HepG2 (cell line): Measurements from ENCODE around the gene FBXO10. TPM values are rescaled to one million over a fixed set of nuclear protein-coding genes. Genes with fewer than 3 reads are reported as not detected.

Source experiments
- BORCS8-MEF2B ChIP-seq: sonication (generic); formaldehyde crosslinking; IDR thresholded peaks from 2 replicates; pipeline ENCODE4 v1.8.0; 2022; ENCODE audit warnings: mild to moderate bottlenecking, missing genetic modification reagents
- BRCA1 ChIP-seq: sonication (generic); formaldehyde crosslinking; IDR thresholded peaks from 2 replicates; pipeline ENCODE4 v1.4.0; 2020; ENCODE audit warnings: missing genetic modification reagents
- CCDC6 ChIP-seq: sonication (generic); formaldehyde crosslinking; IDR thresholded peaks from 2 replicates; pipeline ENCODE4 v1.8.1; 2022; ENCODE audit warnings: mild to moderate bottlenecking, missing genetic modification reagents, moderate library complexity
- EEA1 ChIP-seq: sonication (generic); formaldehyde crosslinking; IDR thresholded peaks from 2 replicates; pipeline ENCODE4 v1.5.1; 2020; ENCODE audit warnings: mild to moderate bottlenecking, missing genetic modification reagents, borderline replicate concordance
- JUND ChIP-seq: sonication (generic); formaldehyde crosslinking; IDR thresholded peaks from 2 replicates; pipeline ENCODE4 v1.8.0; 2022; ENCODE audit warnings: mild to moderate bottlenecking, missing genetic modification reagents
- MAFF ChIP-seq: IDR thresholded peaks from 2 replicates; pipeline ENCODE4 v1.6.1; 2011; ENCODE audit warnings: low read depth, low read length, improper control_type of control experiment
- MYPOP ChIP-seq: sonication (generic); formaldehyde crosslinking; IDR thresholded peaks from 2 replicates; pipeline ENCODE4 v1.8.1; 2023; ENCODE audit warnings: mild to moderate bottlenecking, moderate library complexity, missing genetic modification reagents
- NFRKB ChIP-seq: fragments of 450-650 bp; IDR thresholded peaks from 2 replicates; pipeline ENCODE4 v1.6.1; 2017
- NR2F2 ChIP-seq: IDR thresholded peaks from 2 replicates; pipeline ENCODE4 v1.6.1; 2012; ENCODE audit warnings: low read depth, inconsistent platforms, borderline replicate concordance
- NR2F6 ChIP-seq, 2 experiments: IDR thresholded peaks; 2 replicates each; pipeline ENCODE4 v1.6.1; 2016; ENCODE audit warnings: antibody characterized with exemption in 1 of 2, mild to moderate bottlenecking in 1 of 2
- RNF2 ChIP-seq: fragments of 450-650 bp; conservative IDR thresholded peaks from 2 replicates; pipeline ENCODE4 v1.6.1; 2016; ENCODE audit warnings: low read depth
- RXRA ChIP-seq: sonication (generic); formaldehyde crosslinking; IDR thresholded peaks from 2 replicates; pipeline ENCODE4 v1.5.1; 2020; ENCODE audit warnings: missing genetic modification reagents
- SOX5 ChIP-seq: IDR thresholded peaks from 2 replicates; pipeline ENCODE4 v1.6.1; 2016; ENCODE audit warnings: borderline replicate concordance
- SP2 ChIP-seq: sonication (generic); formaldehyde crosslinking; IDR thresholded peaks from 2 replicates; pipeline ENCODE4 v1.5.1; 2020; ENCODE audit warnings: mild to moderate bottlenecking, missing genetic modification reagents
- TRIM24 ChIP-seq: sonication (generic); formaldehyde crosslinking; IDR thresholded peaks from 2 replicates; pipeline ENCODE4 v1.8.0; 2022; ENCODE audit warnings: mild to moderate bottlenecking, missing genetic modification reagents
- ZNF230 ChIP-seq: sonication (generic); formaldehyde crosslinking; IDR thresholded peaks from 2 replicates; pipeline ENCODE4 v1.4.0; 2020; ENCODE audit warnings: mild to moderate bottlenecking, missing genetic modification reagents
- ZNF33A ChIP-seq: sonication (generic); formaldehyde crosslinking; IDR thresholded peaks from 2 replicates; pipeline ENCODE4 v1.5.1; 2020; ENCODE audit warnings: missing genetic modification reagents, mild to moderate bottlenecking, moderate library complexity, borderline replicate concordance
- ZNF383 ChIP-seq: sonication (generic); formaldehyde crosslinking; IDR thresholded peaks from 2 replicates; pipeline ENCODE4 v1.4.0; 2020; ENCODE audit warnings: missing genetic modification reagents, mild to moderate bottlenecking, borderline replicate concordance
- ZNF460 ChIP-seq: sonication (generic); formaldehyde crosslinking; IDR thresholded peaks from 2 replicates; pipeline ENCODE4 v1.5.1; 2020; ENCODE audit warnings: missing genetic modification reagents, mild to moderate bottlenecking, borderline replicate concordance
- ZNF713 ChIP-seq: sonication (generic); formaldehyde crosslinking; IDR thresholded peaks from 2 replicates; pipeline ENCODE4 v1.4.0; 2020; ENCODE audit warnings: mild to moderate bottlenecking, missing genetic modification reagents
- ZNF737 ChIP-seq: sonication (generic); formaldehyde crosslinking; IDR thresholded peaks from 2 replicates; pipeline ENCODE4 v1.5.0; 2020; ENCODE audit warnings: missing genetic modification reagents, mild to moderate bottlenecking, borderline replicate concordance
- ZNF747 ChIP-seq: sonication (generic); formaldehyde crosslinking; IDR thresholded peaks from 2 replicates; pipeline ENCODE4 v1.8.1; 2023; ENCODE audit warnings: missing genetic modification reagents, mild to moderate bottlenecking, borderline replicate concordance
- polyA plus RNA-seq, 8 experiments: library from polyadenylated mRNA; depleted of rRNA in 3 of 8; stranded (reverse) in 7 of 8; unstranded in 1 of 8; fragments of >200 nt; fragmentation: Illumina TruSeq in 4 of 8; extraction: Trizol in 4 of 8; gene quantifications; 2 replicates each; pipeline versions ENCODE4 v1.2.1 to v1.2.3, GENCODE V29; 2011 to 2016; ENCODE audit warnings: low read depth in 4 of 8, missing spikeins in 1 of 8, mixed read lengths in 1 of 8; ENCODE audit not compliant: insufficient read depth in 1 of 8
- total RNA-seq, 5 experiments: library from RNA; depleted of rRNA; stranded (reverse); fragments of >200 nt; fragmentation: Illumina TruSeq; extraction: Trizol; gene quantifications; 2 replicates each; pipeline ENCODE4 v1.2.3, GENCODE V29; 2016; ENCODE audit warnings: low read depth in 1 of 5
- TF ChIP-seq, protein P1 (sequence below): sonication (generic); formaldehyde crosslinking; IDR thresholded peaks from 2 replicates; pipeline ENCODE4 v1.4.0; 2020; ENCODE audit warnings: missing genetic modification reagents
- TF ChIP-seq, protein P2 (sequence below): sonication (generic); formaldehyde crosslinking; IDR thresholded peaks from 2 replicates; pipeline ENCODE4 v1.5.0; 2020; ENCODE audit warnings: mild to moderate bottlenecking, missing genetic modification reagents, borderline replicate concordance

FBXO10 gene
- total and polyA plus RNA-seq, 2 of the 13 experiments (the other 11 are each of a cell fraction or from before 2014, with no cell fraction given) = 3.1 to 5.1 TPM

GRCh38 chr9:37508135-37508833 lies 67.9 kb downstream of the FBXO10 start (continued):
- TF ChIP-seq, protein P1, sequence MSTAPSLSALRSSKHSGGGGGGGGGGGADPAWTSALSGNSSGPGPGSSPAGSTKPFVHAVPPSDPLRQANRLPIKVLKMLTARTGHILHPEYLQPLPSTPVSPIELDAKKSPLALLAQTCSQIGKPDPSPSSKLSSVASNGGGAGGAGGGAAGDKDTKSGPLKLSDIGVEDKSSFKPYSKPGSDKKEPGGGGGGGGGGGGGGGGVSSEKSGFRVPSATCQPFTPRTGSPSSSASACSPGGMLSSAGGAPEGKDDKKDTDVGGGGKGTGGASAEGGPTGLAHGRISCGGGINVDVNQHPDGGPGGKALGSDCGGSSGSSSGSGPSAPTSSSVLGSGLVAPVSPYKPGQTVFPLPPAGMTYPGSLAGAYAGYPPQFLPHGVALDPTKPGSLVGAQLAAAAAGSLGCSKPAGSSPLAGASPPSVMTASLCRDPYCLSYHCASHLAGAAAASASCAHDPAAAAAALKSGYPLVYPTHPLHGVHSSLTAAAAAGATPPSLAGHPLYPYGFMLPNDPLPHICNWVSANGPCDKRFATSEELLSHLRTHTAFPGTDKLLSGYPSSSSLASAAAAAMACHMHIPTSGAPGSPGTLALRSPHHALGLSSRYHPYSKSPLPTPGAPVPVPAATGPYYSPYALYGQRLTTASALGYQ = peak; percentile 76; the same call in 1 of the 2 replicates
- TF ChIP-seq MAFF (peak; percentile 58; the same call in 1 of the 2 replicates), RNF2 (peak; percentile 35; the same call in 1 of the 2 replicates), ZNF713 (CRISPR knock-in tag) (0 out of 2 replicates have a peak, but pooled peaks have one; percentile 72), SOX5 (peak; percentile 78), NR2F6 (IDR thresholded peaks at IDR 0.05) (peak; percentile 78), NR2F6 (CRISPR knock-in tag; IDR thresholded peaks at IDR 0.05) (peak; percentile 91), ZNF460 (peak; percentile 30; the same call in 1 of the 2 replicates), ZNF33A (CRISPR knock-in tag) (no peak), BRCA1 (CRISPR knock-in tag) (0 out of 2 replicates have a peak, but pooled peaks have one; percentile 67), NR2F2 (peak; percentile 70; the same call in 1 of the 2 replicates), SP2 (CRISPR knock-in tag) (peak; percentile 6; the same call in 1 of the 2 replicates), CCDC6 (CRISPR knock-in tag) (peak; percentile 86; the same call in 1 of the 2 replicates), ZNF737 (CRISPR knock-in tag) (no peak), ZNF230 (peak; percentile 75; the same call in 1 of the 2 replicates), ZNF747 (CRISPR knock-in tag) (no peak), JUND (peak; percentile 75; the same call in 1 of the 2 replicates), MYPOP (CRISPR knock-in tag) (peak; percentile 53; the same call in 1 of the 2 replicates), EEA1 (no peak), TRIM24 (CRISPR knock-in tag) (0 out of 2 replicates have a peak, but pooled peaks have one; percentile 59), RXRA (CRISPR knock-in tag) (peak; percentile 97), NFRKB (no peak), BORCS8-MEF2B (CRISPR knock-in tag) (peak; percentile 86), ZNF383 (no peak)
- TF ChIP-seq, protein P2, sequence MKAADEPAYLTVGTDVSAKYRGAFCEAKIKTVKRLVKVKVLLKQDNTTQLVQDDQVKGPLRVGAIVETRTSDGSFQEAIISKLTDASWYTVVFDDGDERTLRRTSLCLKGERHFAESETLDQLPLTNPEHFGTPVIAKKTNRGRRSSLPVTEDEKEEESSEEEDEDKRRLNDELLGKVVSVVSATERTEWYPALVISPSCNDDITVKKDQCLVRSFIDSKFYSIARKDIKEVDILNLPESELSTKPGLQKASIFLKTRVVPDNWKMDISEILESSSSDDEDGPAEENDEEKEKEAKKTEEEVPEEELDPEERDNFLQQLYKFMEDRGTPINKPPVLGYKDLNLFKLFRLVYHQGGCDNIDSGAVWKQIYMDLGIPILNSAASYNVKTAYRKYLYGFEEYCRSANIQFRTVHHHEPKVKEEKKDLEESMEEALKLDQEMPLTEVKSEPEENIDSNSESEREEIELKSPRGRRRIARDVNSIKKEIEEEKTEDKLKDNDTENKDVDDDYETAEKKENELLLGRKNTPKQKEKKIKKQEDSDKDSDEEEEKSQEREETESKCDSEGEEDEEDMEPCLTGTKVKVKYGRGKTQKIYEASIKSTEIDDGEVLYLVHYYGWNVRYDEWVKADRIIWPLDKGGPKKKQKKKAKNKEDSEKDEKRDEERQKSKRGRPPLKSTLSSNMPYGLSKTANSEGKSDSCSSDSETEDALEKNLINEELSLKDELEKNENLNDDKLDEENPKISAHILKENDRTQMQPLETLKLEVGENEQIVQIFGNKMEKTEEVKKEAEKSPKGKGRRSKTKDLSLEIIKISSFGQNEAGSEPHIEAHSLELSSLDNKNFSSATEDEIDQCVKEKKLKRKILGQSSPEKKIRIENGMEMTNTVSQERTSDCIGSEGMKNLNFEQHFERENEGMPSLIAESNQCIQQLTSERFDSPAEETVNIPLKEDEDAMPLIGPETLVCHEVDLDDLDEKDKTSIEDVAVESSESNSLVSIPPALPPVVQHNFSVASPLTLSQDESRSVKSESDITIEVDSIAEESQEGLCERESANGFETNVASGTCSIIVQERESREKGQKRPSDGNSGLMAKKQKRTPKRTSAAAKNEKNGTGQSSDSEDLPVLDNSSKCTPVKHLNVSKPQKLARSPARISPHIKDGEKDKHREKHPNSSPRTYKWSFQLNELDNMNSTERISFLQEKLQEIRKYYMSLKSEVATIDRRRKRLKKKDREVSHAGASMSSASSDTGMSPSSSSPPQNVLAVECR (CRISPR knock-in tag) = peak; percentile 71; the same call in 1 of the 2 replicates
